Tibial nerve (tissue), 4 donors: ENCODE data around the gene CD93. TPM values are rescaled to one million over a fixed set of nuclear protein-coding genes. Genes with fewer than 3 reads are reported as not detected.

Source experiments
- DNase-seq, 2 donors: peaks; one replicate each; pipeline ENCODE4 v3.0.0-alpha.2; 2019; ENCODE audit warnings: low spot score in 2 of 2
- H3K27ac ChIP-seq, 4 donors: fragments of 200-600 bp; sonication (generic) in 3 of 4; one replicate each; pipeline ENCODE4 v1.5.1; 2017 to 2019; ENCODE audit warnings: mild to moderate bottlenecking in 1 of 4
- H3K27me3 ChIP-seq, 2 donors: fragments of 200-600 bp; sonication (generic) in 1 of 2; one replicate each; pipeline versions ENCODE4 v1.5.1 to v1.6.0; 2017 to 2019
- H3K36me3 ChIP-seq, 3 donors: fragments of 200-600 bp; sonication (generic); one replicate each; pipeline ENCODE4 v1.5.1; 2018 to 2019
- H3K4me1 ChIP-seq, 4 donors: fragments of 200-600 bp; sonication (generic) in 3 of 4; one replicate each; pipeline ENCODE4 v1.5.1; 2017 to 2019
- H3K4me3 ChIP-seq, 4 donors: fragments of 200-600 bp; sonication (generic) in 3 of 4; one replicate each; pipeline ENCODE4 v1.5.1; 2017 to 2019; ENCODE audit warnings: mild to moderate bottlenecking in 1 of 4, moderate library complexity in 1 of 4
- H3K9me3 ChIP-seq, 4 donors: fragments of 200-600 bp; sonication (generic) in 3 of 4; one replicate each; pipeline ENCODE4 v1.5.1; 2017 to 2019
- EP300 ChIP-seq, 2 donors: sonication (generic); formaldehyde crosslinking; IDR thresholded peaks; one replicate each; pipeline ENCODE4 v1.6.1; 2017; ENCODE audit warnings: antibody characterized with exemption in 2 of 2, mild to moderate bottlenecking in 1 of 2
- POLR2A ChIP-seq, 2 donors: fragments of 450-650 bp; IDR thresholded peaks; one replicate each; pipeline ENCODE4 v1.6.1; 2017; ENCODE audit warnings: antibody characterized with exemption in 2 of 2, mild to moderate bottlenecking in 2 of 2, moderate library complexity in 2 of 2
- WGBS, 2 donors: methylation state at CpG; one replicate each; pipeline ENCODE4 v1.1.5; 2018; 5-methylcytosine and 5-hydroxymethylcytosine counted together
- total RNA-seq, 4 donors: library from RNA; depleted of rRNA; stranded (reverse); fragments of >200 nt; gene quantifications; one replicate each; pipeline ENCODE4 v1.1.0, GENCODE V29; 2016
- TF ChIP-seq, protein P1 (sequence below), 5 experiments: fragments of 200-600 bp in 3 of 5; fragments of 450-650 bp in 2 of 5; sonication (generic) in 3 of 5; IDR thresholded peaks; one replicate each; pipeline ENCODE4 v1.5.1; 2016 to 2019; ENCODE audit warnings: antibody characterized with exemption in 5 of 5, mild to moderate bottlenecking in 3 of 5, moderate library complexity in 2 of 5

Gene CD93
- total RNA-seq, 4 donors from 2014 or later = 23.0 to 85.1 (median 65.7) TPM

GRCh38 chr20:23099791-23100719, 13.9 kb upstream of the CD93 start:
- H3K27ac ChIP-seq = no peak overlapping the region
- TF ChIP-seq POLR2A (IDR thresholded peaks at IDR 0.05) (no peak), EP300 (IDR thresholded peaks at IDR 0.05) (no peak)
- TF ChIP-seq, protein P1, sequence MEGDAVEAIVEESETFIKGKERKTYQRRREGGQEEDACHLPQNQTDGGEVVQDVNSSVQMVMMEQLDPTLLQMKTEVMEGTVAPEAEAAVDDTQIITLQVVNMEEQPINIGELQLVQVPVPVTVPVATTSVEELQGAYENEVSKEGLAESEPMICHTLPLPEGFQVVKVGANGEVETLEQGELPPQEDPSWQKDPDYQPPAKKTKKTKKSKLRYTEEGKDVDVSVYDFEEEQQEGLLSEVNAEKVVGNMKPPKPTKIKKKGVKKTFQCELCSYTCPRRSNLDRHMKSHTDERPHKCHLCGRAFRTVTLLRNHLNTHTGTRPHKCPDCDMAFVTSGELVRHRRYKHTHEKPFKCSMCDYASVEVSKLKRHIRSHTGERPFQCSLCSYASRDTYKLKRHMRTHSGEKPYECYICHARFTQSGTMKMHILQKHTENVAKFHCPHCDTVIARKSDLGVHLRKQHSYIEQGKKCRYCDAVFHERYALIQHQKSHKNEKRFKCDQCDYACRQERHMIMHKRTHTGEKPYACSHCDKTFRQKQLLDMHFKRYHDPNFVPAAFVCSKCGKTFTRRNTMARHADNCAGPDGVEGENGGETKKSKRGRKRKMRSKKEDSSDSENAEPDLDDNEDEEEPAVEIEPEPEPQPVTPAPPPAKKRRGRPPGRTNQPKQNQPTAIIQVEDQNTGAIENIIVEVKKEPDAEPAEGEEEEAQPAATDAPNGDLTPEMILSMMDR (IDR thresholded peaks at IDR 0.05) = no peak
- peaks cover 0 to 14% (median 3%) of the 10 kb centered on the region in 4 donors for H3K4me1 ChIP-seq
- 79 to 83% methylated on average over 13 of the region's 13 CpGs for WGBS, 2 donors
- no peak for DNase-seq
- no peak overlapping the region for H3K4me3 ChIP-seq
- H3K36me3 ChIP-seq = no peaks in the 10 kb centered on the region
- H3K27me3 ChIP-seq = no peaks in the 10 kb centered on the region
- no peaks in the 10 kb centered on the region for H3K9me3 ChIP-seq

- DNase-seq = no peak
These were observed 11.8 kb upstream of the CD93 start for GRCh38 chr20:23097636-23098580.

GRCh38 chr20:23096986-23097520, 10.9 kb upstream of the CD93 start:
- TF ChIP-seq POLR2A (IDR thresholded peaks at IDR 0.05) (no peak), EP300 (IDR thresholded peaks at IDR 0.05) (no peak)
- TF ChIP-seq, protein P1 (IDR thresholded peaks at IDR 0.05) = no peak
- peaks cover 0 to 19% (median 0%) of the 10 kb centered on the region in 4 donors for H3K4me1 ChIP-seq
- no peaks in the 10 kb centered on the region for H3K9me3 ChIP-seq
- H3K27ac ChIP-seq = no peak overlapping the region
- no peak overlapping the region for H3K4me3 ChIP-seq
- 86 to 92% methylated on average over 11 of the region's 11 CpGs for WGBS, 2 donors
- H3K36me3 ChIP-seq = no peaks in the 10 kb centered on the region
- no peaks in the 10 kb centered on the region for H3K27me3 ChIP-seq
- no peak for DNase-seq

More at GRCh38 chr20:23097636-23098580, 11.8 kb upstream of the CD93 start:
- Histone ChIP-seq H3K27ac (no peak overlapping the region), H3K36me3 (no peaks in the 10 kb centered on the region), H3K4me1 (peaks cover 0 to 11% (median 0%) of the 10 kb centered on the region in 4 donors), H3K27me3 (no peaks in the 10 kb centered on the region), H3K9me3 (no peaks in the 10 kb centered on the region), H3K4me3 (no peak overlapping the region)
- TF ChIP-seq, protein P1 (IDR thresholded peaks at IDR 0.05) = no peak
- no peak for TF ChIP-seq POLR2A (IDR thresholded peaks at IDR 0.05)
- TF ChIP-seq EP300 (IDR thresholded peaks at IDR 0.05) = no peak
- 67 to 69% methylated on average over 16 of the region's 16 CpGs for WGBS, 2 donors

GRCh38 chr20:23096097-23096496, 10.0 kb upstream of the CD93 start:
- TF ChIP-seq, protein P1 (IDR thresholded peaks at IDR 0.05) = no peak
- TF ChIP-seq POLR2A (IDR thresholded peaks at IDR 0.05) (no peak), EP300 (IDR thresholded peaks at IDR 0.05) (no peak)
- Histone ChIP-seq H3K36me3 (no peaks in the 10 kb centered on the region), H3K9me3 (no peaks in the 10 kb centered on the region), H3K27me3 (no peaks in the 10 kb centered on the region), H3K27ac (no peak overlapping the region), H3K4me1 (peaks cover 0 to 29% (median 0%) of the 10 kb centered on the region in 4 donors), H3K4me3 (no peak overlapping the region)
- no peak for DNase-seq
- WGBS, 2 donors = 92% methylated on average over 3 of the region's 3 CpGs
